ENCODE results near the gene SAG. TPM values are rescaled to one million over a fixed set of nuclear protein-coding genes. Genes with fewer than 3 reads are reported as not detected.

The SAG gene
- total RNA-seq, 1 donor from 2014 or later = 0.82 TPM

Small RNAs within 50 kb of the gene (small RNA-seq; reads per million reads assigned to genes)
- not detected for gene RF00019
- 51.5 reads per million, percentile 98 among the genes with 10 or more reads in this experiment for gene SCARNA5
- gene SCARNA6 = 17.7 reads per million, percentile 96 among the genes with 10 or more reads in this experiment

Other genes with a start within 250 kb of the SAG start
- 1.6 TPM for gene INPP5D, start 247.5 kb upstream of the SAG start, total RNA-seq
- gene ATG16L1, start 56.1 kb upstream of the SAG start, total RNA-seq = 35.9 TPM
- gene DGKD, start 46.7 kb downstream of the SAG start, total RNA-seq = 46.5 TPM

Measured in frontal cortex (tissue), 1 donor.